Smooth muscle cell of the umbilical artery (primary cell): Measurements from ENCODE around the gene PIRT. TPM values are rescaled to one million over a fixed set of nuclear protein-coding genes. Genes with fewer than 3 reads are reported as not detected.

Experiments
- total RNA-seq: library from RNA; depleted of rRNA; stranded (reverse); fragments of >200 nt; gene quantifications from 2 replicates; pipeline ENCODE4 v1.2.3, GENCODE V29; 2014

Gene PIRT
- total RNA-seq: not detected in 2 replicates

GRCh38 chr17:10837921-10838320 is at the start of gene PIRT:
Gene PIRT, minus strand, starts transcription at chr17:10838087. Its CDS starts 12,442 bp downstream, at chr17:10825645.

GRCh38 chr17:10803830-10804475 is 33.9 kb downstream of the PIRT start, which contains the start of gene TMEM238L:
Gene TMEM238L, minus strand, starts transcription at chr17:10804099. Its CDS starts 136 bp downstream, at chr17:10803963.

Other genes with a start within 250 kb of the PIRT start
- 1.2 and 1.5 TPM in 2 replicates for gene MYH3, start 180.8 kb downstream of the PIRT start, total RNA-seq
- gene SCO1, start 140.6 kb downstream of the PIRT start, total RNA-seq: 25.2 and 35.3 TPM in 2 replicates
- 10.8 and 19.0 TPM in 2 replicates for gene ADPRM, start 140.5 kb downstream of the PIRT start, total RNA-seq
- gene TMEM220, start 108.1 kb downstream of the PIRT start, total RNA-seq: 0.69 and 1.2 TPM in 2 replicates
- gene TMEM238L, start 34.0 kb downstream of the PIRT start, total RNA-seq: not detected in 2 replicates